Naive thymus-derived CD4-positive, alpha-beta T cell (primary cell): Measurements from ENCODE around the gene SVIL. TPM values are rescaled to one million over a fixed set of nuclear protein-coding genes. Genes with fewer than 3 reads are reported as not detected.

Experiments
- ATAC-seq: fragments of 150-1000 bp; cut with Tn5 transposase; 2 replicates; pipeline ENCODE4 v1.10.0; 2021; ENCODE audit warnings: mild to moderate bottlenecking, moderate library complexity
- CTCF ChIA-PET: fragments of 350-600 bp; sonication (Branson Sonifier 250); formaldehyde crosslinking; loops from one replicate; lab custom pipeline; 2021; ENCODE audit warnings: antibody characterized with exemption; lab: Charles Lee
- POLR2A ChIA-PET: fragments of 350-600 bp; sonication (Branson Sonifier 250); formaldehyde crosslinking; loops from one replicate; lab custom pipeline; 2021; ENCODE audit warnings: antibody characterized with exemption, inconsistent platforms; lab: Charles Lee
- DNase-seq, 9 donors: peaks; one replicate each; pipeline versions ENCODE4 v3.0.0 to v3.0.0-alpha.2; 2020 to 2022; ENCODE audit warnings: mixed read lengths in 1 of 9
- H3K27ac ChIP-seq: one replicate; pipeline ENCODE4 v1.7.0; 2013; ENCODE audit warnings: mild to moderate bottlenecking, low read depth, low read length, moderate library complexity
- H3K27me3 ChIP-seq, 2 donors: one replicate each; pipeline ENCODE4 v1.7.0; 2013; ENCODE audit warnings: low read length in 2 of 2, mild to moderate bottlenecking in 2 of 2, moderate library complexity in 2 of 2; ENCODE audit not compliant: control insufficient read depth in 2 of 2, insufficient read depth in 2 of 2
- H3K36me3 ChIP-seq, 3 experiments: 1 replicate in 2 of 3; 2 replicates in 1 of 3; pipeline ENCODE4 v1.7.0; 2013; ENCODE audit warnings: low read length in 3 of 3, mild to moderate bottlenecking in 3 of 3, moderate library complexity in 1 of 3; ENCODE audit not compliant: insufficient read depth in 3 of 3, control insufficient read depth in 2 of 3
- H3K4me1 ChIP-seq, 2 donors: one replicate each; pipeline ENCODE4 v1.7.0; 2013; ENCODE audit warnings: low read length in 2 of 2, mild to moderate bottlenecking in 2 of 2, moderate library complexity in 1 of 2; ENCODE audit not compliant: control insufficient read depth in 2 of 2, insufficient read depth in 2 of 2
- H3K4me3 ChIP-seq: 2 replicates; pipeline ENCODE4 v1.7.0; 2013; ENCODE audit warnings: mild to moderate bottlenecking, low read length
- H3K9me3 ChIP-seq, 3 experiments: 1 replicate in 2 of 3; 2 replicates in 1 of 3; pipeline ENCODE4 v1.7.0; 2013; ENCODE audit warnings: low read length in 3 of 3; ENCODE audit not compliant: control insufficient read depth in 2 of 3
- H3K27ac Mint-ChIP-seq, 9 donors: one replicate each; pipeline ENCODE4 v1.8.0; 2020 to 2022; ENCODE audit warnings: mixed read lengths in 9 of 9, mild to moderate bottlenecking in 8 of 9, moderate library complexity in 5 of 9, inconsistent platforms in 2 of 9
- H3K27me3 Mint-ChIP-seq, 5 donors: one replicate each; pipeline ENCODE4 v1.8.0; 2021 to 2022; ENCODE audit warnings: mixed read lengths in 5 of 5, mild to moderate bottlenecking in 1 of 5
- H3K36me3 Mint-ChIP-seq, 5 donors: one replicate each; pipeline ENCODE4 v1.8.0; 2020 to 2022; ENCODE audit warnings: mixed read lengths in 5 of 5, mild to moderate bottlenecking in 3 of 5, inconsistent platforms in 1 of 5
- H3K4me1 Mint-ChIP-seq, 7 donors: one replicate each; pipeline ENCODE4 v1.8.0; 2020 to 2022; ENCODE audit warnings: mixed read lengths in 7 of 7, mild to moderate bottlenecking in 3 of 7, inconsistent platforms in 1 of 7
- H3K4me3 Mint-ChIP-seq, 10 donors: one replicate each; pipeline ENCODE4 v1.8.0; 2020 to 2022; ENCODE audit warnings: mild to moderate bottlenecking in 10 of 10, mixed read lengths in 10 of 10, moderate library complexity in 6 of 10, inconsistent platforms in 2 of 10
- H3K9me3 Mint-ChIP-seq, 11 donors: one replicate each; pipeline ENCODE4 v1.8.0; 2020 to 2022; ENCODE audit warnings: mixed read lengths in 11 of 11, mild to moderate bottlenecking in 4 of 11, inconsistent platforms in 1 of 11, moderate library complexity in 1 of 11
- intact Hi-C, 2 donors: fragments of 100-400 bp; cut with micrococcal nuclease; formaldehyde crosslinking; loops; one replicate each; pipeline ENCODE4 v1.15.1; 2023
- polyA plus RNA-seq, 2 donors: library from polyadenylated mRNA; unstranded; fragments of 300-500 nt; fragmentation: Illumina TruSeq; gene quantifications; one replicate each; pipeline ENCODE4 v1.2.3, GENCODE V29; 2021
- total RNA-seq, 6 experiments: library from RNA in 5 of 6; stranded (reverse) in 5 of 6; gene quantifications; 1 replicate in 5 of 6; 2 replicates in 1 of 6; pipeline ENCODE4 v1.2.3 and lab custom pipeline; 2021 to 2026

Gene SVIL
- total and polyA plus RNA-seq, 7 experiments from 2014 or later: 8.7 to 48.9 (median 20.3) TPM

GRCh38 chr10:29533046-29533445 is 101.7 kb downstream of the SVIL start:
- ChIA-PET CTCF (no interaction called here), POLR2A (no interaction called here)
- H3K4me3 Mint-ChIP-seq: no peak overlapping the region

GRCh38 chr10:29532256-29532878 is 102.4 kb downstream of the SVIL start:
- no peak overlapping the region for H3K4me3 Mint-ChIP-seq
- ChIA-PET POLR2A (no interaction called here), CTCF (no interaction called here)
- no peaks in the 10 kb centered on the region for H3K4me1 ChIP-seq
- H3K4me1 Mint-ChIP-seq: peaks cover 0 to 8% (median 3%) of the 10 kb centered on the region in 7 donors
- ATAC-seq (no peak), DNase-seq (no peak)
- no peaks in the 10 kb centered on the region for H3K9me3 ChIP-seq
- intact Hi-C loops: no loop called here
- H3K36me3 Mint-ChIP-seq: peaks cover 0 to 56% (median 11%) of the 10 kb centered on the region in 5 donors
- H3K27ac Mint-ChIP-seq: no peak overlapping the region
- no peak overlapping the region for H3K4me3 ChIP-seq
- H3K27me3 ChIP-seq: no peaks in the 10 kb centered on the region
- H3K27me3 Mint-ChIP-seq: no peaks in the 10 kb centered on the region
- H3K9me3 Mint-ChIP-seq: no peaks in the 10 kb centered on the region
- H3K36me3 ChIP-seq: peaks cover 0 to 27% (median 0%) of the 10 kb centered on the region in 3 experiments
- H3K27ac ChIP-seq: no peak overlapping the region

More at GRCh38 chr10:29533046-29533445, 101.7 kb downstream of the SVIL start:
- no peak for ATAC-seq
- Histone ChIP-seq H3K4me3 (no peak overlapping the region), H3K9me3 (no peaks in the 10 kb centered on the region), H3K36me3 (peaks cover 0 to 26% (median 0%) of the 10 kb centered on the region in 3 experiments), H3K27me3 (no peaks in the 10 kb centered on the region), H3K27ac (no peak overlapping the region), H3K4me1 (no peaks in the 10 kb centered on the region)
- Mint-ChIP-seq H3K27me3 (no peaks in the 10 kb centered on the region), H3K9me3 (no peaks in the 10 kb centered on the region), H3K27ac (no peak overlapping the region), H3K36me3 (peaks cover 0 to 57% (median 11%) of the 10 kb centered on the region in 5 donors), H3K4me1 (peaks cover 0 to 8% (median 4%) of the 10 kb centered on the region in 7 donors)
- DNase-seq: no peak
- intact Hi-C loops: no loop called here

GRCh38 chr10:29530112-29530976 is 104.4 kb downstream of the SVIL start:
- H3K36me3 Mint-ChIP-seq: peaks cover 0 to 57% (median 17%) of the 10 kb centered on the region in 5 donors
- Histone ChIP-seq H3K27ac (no peak overlapping the region), H3K4me1 (no peaks in the 10 kb centered on the region), H3K36me3 (peaks cover 0 to 27% (median 0%) of the 10 kb centered on the region in 3 experiments), H3K9me3 (no peaks in the 10 kb centered on the region), H3K4me3 (no peak overlapping the region), H3K27me3 (no peaks in the 10 kb centered on the region)
- no peak for DNase-seq
- CTCF ChIA-PET: no interaction called here
- ATAC-seq: no peak
- H3K4me3 Mint-ChIP-seq: no peak overlapping the region
- no peaks in the 10 kb centered on the region for H3K9me3 Mint-ChIP-seq
- H3K27me3 Mint-ChIP-seq: no peaks in the 10 kb centered on the region
- peak overlapping the region in 1 of 9 donors; percentile 10 for H3K27ac Mint-ChIP-seq
- H3K4me1 Mint-ChIP-seq: peaks cover 0 to under 1% (median 0%) of the 10 kb centered on the region in 7 donors
- POLR2A ChIA-PET: no interaction called here
- intact Hi-C loops: no loop called here

- no peak overlapping the region for H3K4me3 ChIP-seq
- H3K27me3 Mint-ChIP-seq: no peaks in the 10 kb centered on the region
- no peaks in the 10 kb centered on the region for H3K9me3 ChIP-seq
- H3K27ac Mint-ChIP-seq: peak overlapping the region in 2 of 9 donors; percentile 55 to 68
- no peak overlapping the region for H3K4me3 Mint-ChIP-seq
- DNase-seq (no peak), ATAC-seq (no peak)
- peaks cover 0 to 39% (median 4%) of the 10 kb centered on the region in 3 experiments for H3K36me3 ChIP-seq
- no peaks in the 10 kb centered on the region for H3K9me3 Mint-ChIP-seq
- no peaks in the 10 kb centered on the region for H3K4me1 Mint-ChIP-seq
- H3K27me3 ChIP-seq: no peaks in the 10 kb centered on the region
- no peak overlapping the region for H3K27ac ChIP-seq
- intact Hi-C loops: no loop called here
- peaks cover 0 to 64% (median 17%) of the 10 kb centered on the region in 5 donors for H3K36me3 Mint-ChIP-seq
- ChIA-PET CTCF (no interaction called here), POLR2A (no interaction called here)
- no peaks in the 10 kb centered on the region for H3K4me1 ChIP-seq
Observed at GRCh38 chr10:29529146-29529545, 105.6 kb downstream of the SVIL start.

GRCh38 chr10:29525762-29526161 is 109.0 kb downstream of the SVIL start:
- H3K4me3 ChIP-seq: no peak overlapping the region
- Mint-ChIP-seq H3K4me1 (peaks cover 0 to 12% (median 0%) of the 10 kb centered on the region in 7 donors), H3K9me3 (no peaks in the 10 kb centered on the region), H3K27me3 (no peaks in the 10 kb centered on the region), H3K27ac (no peak overlapping the region), H3K4me3 (no peak overlapping the region), H3K36me3 (peaks cover 5 to 71% (median 37%) of the 10 kb centered on the region in 5 donors)
- H3K4me1 ChIP-seq: no peaks in the 10 kb centered on the region
- H3K27me3 ChIP-seq: no peaks in the 10 kb centered on the region
- intact Hi-C loops: no loop called here
- peaks cover 0 to 64% (median 20%) of the 10 kb centered on the region in 3 experiments for H3K36me3 ChIP-seq
- ChIA-PET CTCF (no interaction called here), POLR2A (no interaction called here)
- no peak for DNase-seq
- no peak overlapping the region for H3K27ac ChIP-seq
- no peaks in the 10 kb centered on the region for H3K9me3 ChIP-seq
- ATAC-seq: no peak

GRCh38 chr10:29524720-29525119 is 110.1 kb downstream of the SVIL start:
- no peaks in the 10 kb centered on the region for H3K4me1 ChIP-seq
- no peaks in the 10 kb centered on the region for H3K9me3 ChIP-seq
- no peak overlapping the region for H3K27ac ChIP-seq
- H3K27me3 ChIP-seq: no peaks in the 10 kb centered on the region
- H3K27me3 Mint-ChIP-seq: no peaks in the 10 kb centered on the region
- ATAC-seq (no peak), DNase-seq (no peak)
- peaks cover 0 to 69% (median 20%) of the 10 kb centered on the region in 3 experiments for H3K36me3 ChIP-seq
- CTCF ChIA-PET: no interaction called here
- H3K4me1 Mint-ChIP-seq: peaks cover 0 to 12% (median 0%) of the 10 kb centered on the region in 7 donors
- H3K36me3 Mint-ChIP-seq: peaks cover 5 to 70% (median 37%) of the 10 kb centered on the region in 5 donors
- peak overlapping the region in 1 of 9 donors; percentile 4 for H3K27ac Mint-ChIP-seq
- H3K9me3 Mint-ChIP-seq: no peaks in the 10 kb centered on the region
- POLR2A ChIA-PET: no interaction called here
- H3K4me3 Mint-ChIP-seq: no peak overlapping the region
- intact Hi-C loops: no loop called here
- H3K4me3 ChIP-seq: no peak overlapping the region
